Neural progenitor cell (in vitro differentiated cells): ENCODE results near the gene KCNH1.

Experiments used
- EZH2 ChIP-seq: fragments of 200-600 bp; sonication (generic); IDR thresholded peaks from 2 replicates; pipeline ENCODE4 v1.6.1; 2017; ENCODE audit warnings: antibody characterized with exemption, mild to moderate bottlenecking, moderate library complexity
- EZH2phosphoT487 ChIP-seq: fragments of 200-600 bp; sonication (generic); IDR thresholded peaks from 2 replicates; pipeline ENCODE4 v1.6.1; 2017; ENCODE audit warnings: antibody characterized with exemption
- TF ChIP-seq, protein P1 (sequence below): fragments of 200-600 bp; sonication (generic); IDR thresholded peaks from 2 replicates; pipeline ENCODE4 v1.5.1; 2017; ENCODE audit warnings: antibody characterized with exemption, mild to moderate bottlenecking

GRCh38 chr1:210646258-210646616 is 487.7 kb downstream of the KCNH1 start:
- TF ChIP-seq, protein P1, sequence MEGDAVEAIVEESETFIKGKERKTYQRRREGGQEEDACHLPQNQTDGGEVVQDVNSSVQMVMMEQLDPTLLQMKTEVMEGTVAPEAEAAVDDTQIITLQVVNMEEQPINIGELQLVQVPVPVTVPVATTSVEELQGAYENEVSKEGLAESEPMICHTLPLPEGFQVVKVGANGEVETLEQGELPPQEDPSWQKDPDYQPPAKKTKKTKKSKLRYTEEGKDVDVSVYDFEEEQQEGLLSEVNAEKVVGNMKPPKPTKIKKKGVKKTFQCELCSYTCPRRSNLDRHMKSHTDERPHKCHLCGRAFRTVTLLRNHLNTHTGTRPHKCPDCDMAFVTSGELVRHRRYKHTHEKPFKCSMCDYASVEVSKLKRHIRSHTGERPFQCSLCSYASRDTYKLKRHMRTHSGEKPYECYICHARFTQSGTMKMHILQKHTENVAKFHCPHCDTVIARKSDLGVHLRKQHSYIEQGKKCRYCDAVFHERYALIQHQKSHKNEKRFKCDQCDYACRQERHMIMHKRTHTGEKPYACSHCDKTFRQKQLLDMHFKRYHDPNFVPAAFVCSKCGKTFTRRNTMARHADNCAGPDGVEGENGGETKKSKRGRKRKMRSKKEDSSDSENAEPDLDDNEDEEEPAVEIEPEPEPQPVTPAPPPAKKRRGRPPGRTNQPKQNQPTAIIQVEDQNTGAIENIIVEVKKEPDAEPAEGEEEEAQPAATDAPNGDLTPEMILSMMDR = no peak
- peak; percentile 55 for TF ChIP-seq EZH2phosphoT487
- TF ChIP-seq EZH2 = no peak
